Measurements from ENCODE around the gene TSSC4.

Gene TSSC4

GRCh38 chr11:2387266-2387987 is 13.1 kb upstream of the TSSC4 start:
- DNase-seq = no peak

DNA sequence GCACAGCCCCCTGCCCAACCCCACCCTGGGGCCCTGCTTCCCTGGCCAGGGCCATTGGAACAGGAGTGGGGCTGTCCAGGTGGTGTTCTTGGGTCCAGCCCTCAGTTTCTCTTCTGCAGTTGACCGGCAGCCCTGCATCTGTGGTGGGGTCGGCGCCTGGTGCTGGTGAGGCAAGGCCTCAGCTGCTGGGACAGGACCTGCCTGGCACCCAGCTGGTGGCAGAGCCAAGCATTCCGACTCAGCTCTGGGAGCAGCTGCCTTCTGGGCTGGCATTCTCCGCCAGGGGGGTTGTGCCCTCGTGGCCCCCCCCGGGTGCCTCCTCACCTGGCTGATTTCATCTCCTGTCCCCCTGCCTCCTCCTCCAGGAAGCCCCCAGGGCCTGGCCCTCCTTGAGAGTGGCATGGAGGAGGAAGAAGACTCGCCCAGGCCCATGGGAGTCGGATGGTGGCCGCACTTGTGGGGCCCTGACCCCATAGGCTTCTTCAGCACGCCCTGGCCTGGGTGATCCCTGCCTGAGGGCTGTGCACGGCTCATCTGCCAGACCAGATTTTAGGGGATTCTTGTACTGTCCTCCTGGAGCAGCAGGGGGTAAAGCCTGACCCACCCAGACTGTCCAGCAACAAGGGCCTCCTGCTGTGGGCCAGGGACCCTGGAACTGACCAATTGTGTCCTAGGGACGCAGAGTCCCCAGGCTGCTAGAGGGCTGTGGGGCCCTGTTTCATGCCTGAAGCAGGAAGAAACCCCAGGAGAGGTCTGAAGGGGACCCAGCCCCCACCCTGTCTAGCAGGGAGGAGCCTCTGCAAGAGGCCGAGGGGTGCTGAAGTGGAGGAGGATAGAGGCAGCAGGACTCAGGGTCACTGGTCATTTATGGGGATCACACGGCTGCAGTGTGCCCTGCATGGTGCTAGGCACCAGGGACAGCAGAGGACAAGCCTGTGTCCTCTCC is 11.8 kb upstream of the TSSC4 start:
- no peak for DNase-seq

DNA sequence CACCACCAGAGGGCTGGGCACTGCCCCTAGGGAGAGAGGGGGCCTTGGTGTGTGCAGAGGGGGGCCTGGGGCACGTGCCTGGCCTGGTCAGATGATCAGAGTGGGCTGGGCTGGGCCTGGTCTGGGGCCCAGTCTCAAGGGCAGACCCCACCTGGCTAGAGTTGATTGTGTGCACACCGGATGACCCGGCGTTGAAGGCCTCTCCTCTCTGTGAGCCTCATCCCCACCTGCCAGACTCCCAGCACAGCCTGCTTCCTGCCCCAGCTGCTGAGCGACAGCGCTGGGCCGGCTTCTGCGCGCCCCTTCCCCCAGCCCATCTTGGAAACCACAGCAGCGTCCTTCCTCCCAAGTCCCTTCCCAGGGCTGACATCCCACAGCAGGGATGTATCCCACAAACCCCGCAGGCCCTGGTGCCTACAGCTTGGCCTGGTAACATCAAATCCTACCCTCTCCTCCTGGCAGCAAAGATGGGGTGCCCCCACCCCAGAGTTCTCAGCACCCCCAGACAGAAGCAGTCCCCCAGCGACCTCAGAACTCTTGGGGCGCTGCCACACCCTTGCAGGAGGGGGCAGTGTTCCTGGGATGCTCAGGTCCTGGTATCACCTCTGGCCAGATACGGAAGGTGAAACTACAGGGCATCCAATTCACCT is 11.0 kb upstream of the TSSC4 start:
- no peak for DNase-seq

DNA sequence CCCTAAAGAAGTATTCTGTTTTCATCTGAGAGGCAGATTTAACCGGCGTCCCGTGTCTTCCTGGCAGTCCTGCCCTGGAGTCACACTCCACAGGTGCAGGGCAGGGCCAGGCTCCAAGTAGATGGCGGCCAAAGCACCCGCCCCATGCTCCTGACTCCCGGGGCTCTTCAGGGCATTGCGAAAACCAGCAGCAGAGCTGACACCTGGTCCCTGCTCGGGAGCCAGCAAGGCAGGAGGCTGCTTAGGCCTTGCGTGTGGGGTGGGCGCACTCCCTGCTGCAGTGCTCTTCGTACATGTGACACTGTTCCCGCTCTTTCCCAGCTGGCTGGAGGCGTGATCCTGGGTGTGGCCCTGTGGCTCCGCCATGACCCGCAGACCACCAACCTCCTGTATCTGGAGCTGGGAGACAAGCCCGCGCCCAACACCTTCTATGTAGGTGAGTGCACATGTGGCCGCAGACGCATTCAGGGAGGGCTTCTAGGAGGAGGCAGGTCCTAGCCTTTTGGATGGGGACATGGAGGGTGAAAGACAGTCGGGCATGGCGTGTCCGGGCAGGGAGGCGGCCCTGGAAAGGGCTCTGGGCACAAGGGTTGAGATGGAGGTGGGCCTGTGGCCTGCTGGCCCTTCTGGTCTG is 10.3 kb upstream of the TSSC4 start:
- no peak for DNase-seq

GRCh38 chr11:2390725-2391151 is 9.8 kb upstream of the TSSC4 start:
- DNase-seq = no peak

DNA sequence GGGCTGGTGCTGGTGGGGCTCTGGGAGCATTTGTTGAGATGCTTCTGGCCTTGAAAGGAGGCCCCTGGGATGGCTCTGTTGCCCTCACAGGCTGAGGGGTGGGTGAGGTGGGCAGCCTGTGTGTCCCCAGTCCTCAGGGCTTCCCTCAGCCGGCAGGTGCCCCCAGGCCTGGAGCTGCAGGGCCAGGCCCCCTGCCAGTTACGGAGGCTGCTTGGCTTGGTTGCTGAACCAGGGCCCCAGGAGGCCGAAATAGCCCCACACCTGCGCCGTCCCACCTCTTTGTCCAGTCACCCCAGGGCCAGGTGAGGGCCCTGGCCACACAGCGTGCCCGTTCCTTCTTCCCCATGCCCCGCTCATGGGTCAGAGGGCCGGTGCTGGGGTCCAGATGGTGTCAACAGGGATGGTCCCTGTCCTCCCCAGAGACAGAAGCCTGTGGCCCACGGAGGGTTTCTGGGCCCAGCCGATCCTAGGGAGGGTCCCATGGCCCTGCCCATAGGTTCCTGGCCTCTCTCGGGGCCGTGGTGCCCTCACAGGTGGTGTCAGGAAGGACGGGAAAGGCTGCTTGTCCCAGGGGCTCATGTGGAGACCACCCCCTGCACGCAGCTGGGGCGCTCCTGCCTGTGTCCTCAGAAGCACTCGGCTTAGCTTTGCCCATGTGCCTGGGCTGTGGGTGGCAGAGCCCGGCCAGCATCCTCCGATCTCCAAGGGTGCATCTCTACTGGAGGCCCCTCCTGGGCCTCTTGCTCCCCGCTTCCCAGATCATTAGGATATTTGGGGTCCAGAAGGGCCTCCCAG is 9.2 kb upstream of the TSSC4 start:
- DNase-seq = no peak

- DNase-seq = no peak
These were observed 8.2 kb upstream of the TSSC4 start for GRCh38 chr11:2392241-2392959.

DNA sequence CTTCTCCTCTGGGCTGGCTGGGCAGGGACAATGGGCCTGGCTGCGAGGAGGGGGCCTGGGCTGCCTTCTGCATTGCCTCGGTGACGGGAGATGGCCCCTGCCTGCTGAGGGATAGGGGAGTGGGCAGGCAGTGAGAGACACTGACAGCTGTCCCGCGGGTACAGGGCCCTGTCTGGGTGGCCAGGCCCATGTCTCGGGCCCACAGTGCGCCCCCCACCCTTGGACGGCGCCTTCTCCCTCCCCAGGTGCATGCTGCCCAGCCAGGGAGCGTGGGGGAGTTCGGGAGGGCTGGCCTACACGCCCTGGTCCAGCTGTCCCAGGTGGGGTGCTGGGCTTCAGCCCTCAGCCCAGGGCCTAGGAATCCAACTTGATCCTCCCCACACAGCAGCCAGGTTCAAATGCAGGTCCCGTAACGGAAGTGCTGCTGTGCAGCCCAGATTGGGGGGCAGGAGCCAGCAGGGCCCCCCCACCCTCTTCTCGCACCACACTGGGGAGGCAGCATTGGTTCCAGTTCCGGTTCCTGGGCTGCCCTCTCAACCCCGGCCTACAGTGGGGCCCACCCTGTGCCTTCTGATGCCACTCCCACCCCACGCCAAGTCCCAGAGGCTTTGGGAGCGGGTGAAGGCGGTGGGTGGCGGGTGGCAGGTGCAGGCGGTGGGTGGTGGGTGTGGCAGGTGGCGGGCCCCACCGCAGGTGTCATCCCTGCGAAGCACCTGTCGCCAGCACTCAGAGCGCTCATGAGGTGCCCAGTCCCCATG is 7.3 kb upstream of the TSSC4 start:
- DNase-seq = no peak

- DNase-seq = no peak
These were observed 6.4 kb upstream of the TSSC4 start for GRCh38 chr11:2393941-2394817.

DNA sequence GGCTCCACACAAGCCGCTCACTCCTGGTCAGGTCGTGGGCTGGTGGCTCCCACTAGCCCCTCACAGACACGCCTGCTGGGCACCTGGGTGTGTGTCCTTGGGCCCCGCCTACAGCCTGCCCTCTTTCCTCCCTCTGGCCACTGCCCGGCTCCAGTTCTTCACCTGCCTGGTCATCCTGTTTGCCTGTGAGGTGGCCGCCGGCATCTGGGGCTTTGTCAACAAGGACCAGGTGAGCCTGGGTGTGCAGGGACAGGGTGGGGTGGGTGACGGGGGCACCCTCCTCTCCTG is 5.8 kb upstream of the TSSC4 start:
- no peak for DNase-seq

- DNase-seq = no peak
These were observed 5.3 kb upstream of the TSSC4 start for GRCh38 chr11:2395211-2395730.

DNA sequence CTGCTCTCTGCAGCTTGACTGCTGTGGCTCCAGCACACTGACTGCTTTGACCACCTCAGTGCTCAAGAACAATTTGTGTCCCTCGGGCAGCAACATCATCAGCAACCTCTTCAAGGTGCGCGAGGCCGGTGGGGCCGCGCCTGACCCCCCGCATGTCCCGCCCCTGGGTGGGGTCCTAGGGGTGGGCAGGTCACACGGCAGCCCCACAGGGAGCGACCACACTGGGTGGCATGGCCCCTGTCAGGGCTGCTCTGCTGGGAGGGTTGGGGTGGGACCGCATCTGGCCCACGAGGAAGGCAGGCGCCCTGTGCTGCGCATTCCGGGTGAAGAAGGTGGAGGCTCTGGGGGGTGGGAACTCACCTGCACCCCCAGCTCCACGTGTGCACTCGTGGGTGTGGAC is 4.7 kb upstream of the TSSC4 start:
- no peak for DNase-seq

DNA sequence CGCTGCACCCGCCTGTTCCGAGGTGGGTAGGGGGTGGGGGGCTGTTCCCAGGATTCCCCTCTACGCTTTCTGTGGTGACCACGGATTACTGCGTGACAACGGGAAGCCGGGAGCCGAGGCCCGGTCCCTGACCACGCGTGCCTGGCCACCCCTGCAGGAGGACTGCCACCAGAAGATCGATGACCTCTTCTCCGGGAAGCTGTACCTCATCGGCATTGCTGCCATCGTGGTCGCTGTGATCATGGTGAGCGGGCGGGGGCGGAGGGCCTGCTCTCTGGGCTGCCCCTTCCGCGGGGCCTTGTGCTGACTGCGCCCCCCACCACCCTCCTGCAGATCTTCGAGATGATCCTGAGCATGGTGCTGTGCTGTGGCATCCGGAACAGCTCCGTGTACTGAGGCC is 4.1 kb upstream of the TSSC4 start:
- DNase-seq = no peak

- DNase-seq = no peak
These were observed 3.5 kb upstream of the TSSC4 start for GRCh38 chr11:2397005-2397404.

- DNase-seq = no peak
These were observed 1.7 kb upstream of the TSSC4 start for GRCh38 chr11:2398664-2399355.

- DNase-seq = no peak
These were observed 972 bp upstream of the TSSC4 start for GRCh38 chr11:2399488-2400068.

DNA sequence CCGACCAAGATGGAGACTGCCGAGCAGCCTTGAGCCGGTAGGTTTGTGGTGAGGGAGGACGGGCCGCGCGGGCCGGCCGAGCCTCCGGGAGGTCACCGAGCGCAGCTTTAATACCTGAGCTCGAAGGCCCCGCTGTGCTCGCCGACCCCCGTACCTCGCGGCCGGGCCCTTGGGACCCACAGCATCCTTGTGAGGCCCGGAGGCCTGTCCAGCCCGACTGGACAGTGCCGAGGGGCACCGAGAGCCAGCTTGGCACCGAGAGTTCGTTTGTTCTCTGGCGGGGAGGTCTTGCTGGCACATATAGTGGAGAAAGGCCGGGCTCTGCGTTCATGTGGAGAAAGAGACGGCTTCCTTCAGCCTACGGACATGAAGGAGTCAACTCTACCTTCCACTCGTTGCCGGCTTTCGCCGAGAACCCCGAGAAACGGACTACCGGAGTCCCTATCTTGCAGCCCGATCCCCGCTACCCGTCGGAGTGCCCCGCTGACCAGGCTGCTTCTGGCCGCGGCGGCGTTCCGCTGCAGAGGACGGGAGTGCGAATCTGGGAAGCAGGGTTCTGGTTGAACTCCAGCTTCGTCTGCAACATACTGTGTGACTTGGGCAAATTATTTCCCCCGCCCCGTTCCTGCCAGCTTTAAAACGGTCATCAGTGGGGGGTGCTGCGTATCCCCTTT is 349 bp downstream of the TSSC4 start:
- no peak for DNase-seq

GRCh38 chr11:2401436-2401984 is 960 bp downstream of the TSSC4 start:
- no peak for DNase-seq
